Osteocyte (in vitro differentiated cells): Measurements from ENCODE around the gene PPP2R2B. TPM values are rescaled to one million over a fixed set of nuclear protein-coding genes. Genes with fewer than 3 reads are reported as not detected.
"Not testable (repeated sequence)": the region's sequence is repeated elsewhere in the genome, so short reads cannot be mapped to it uniquely, and the experiment has no call there.

Experiments used
- DNase-seq: peaks from one replicate; pipeline ENCODE4 v3.0.0; 2021; ENCODE audit warnings: mixed read lengths; ENCODE audit not compliant: unreplicated experiment; ENCODE audit errors: extremely low spot score
- H3K27ac Mint-ChIP-seq: one replicate; pipeline ENCODE4 v1.8.0; 2021; ENCODE audit warnings: mild to moderate bottlenecking, mixed read lengths; ENCODE audit not compliant: unreplicated experiment
- H3K27me3 Mint-ChIP-seq: one replicate; pipeline ENCODE4 v1.8.0; 2021; ENCODE audit warnings: mixed read lengths; ENCODE audit not compliant: unreplicated experiment
- H3K36me3 Mint-ChIP-seq: one replicate; pipeline ENCODE4 v1.8.0; 2021; ENCODE audit warnings: mixed read lengths; ENCODE audit not compliant: unreplicated experiment
- H3K4me1 Mint-ChIP-seq: one replicate; pipeline ENCODE4 v1.8.0; 2021; ENCODE audit warnings: mixed read lengths; ENCODE audit not compliant: unreplicated experiment
- H3K4me3 Mint-ChIP-seq: one replicate; pipeline ENCODE4 v1.8.0; 2021; ENCODE audit warnings: mild to moderate bottlenecking, moderate library complexity, mixed read lengths; ENCODE audit not compliant: unreplicated experiment
- H3K9me3 Mint-ChIP-seq: one replicate; pipeline ENCODE4 v1.8.0; 2021; ENCODE audit warnings: mixed read lengths; ENCODE audit not compliant: unreplicated experiment
- CTCF ChIP-seq: fragments of 200-600 bp; sonication (generic); IDR thresholded peaks from 2 replicates; pipeline ENCODE4 v1.5.0; 2021; ENCODE audit warnings: antibody characterized with exemption, mild to moderate bottlenecking, moderate library complexity
- total RNA-seq: library from RNA; stranded (reverse); gene quantifications from 2 replicates; pipeline ENCODE4 v1.2.1, GENCODE V29; 2021

PPP2R2B gene
- total RNA-seq, 1 donor from 2014 or later, result not detected

- no peaks in the 10 kb centered on the region for H3K36me3 Mint-ChIP-seq
- DNase-seq, result no peak
- H3K27ac Mint-ChIP-seq, result no peak overlapping the region
- no peaks in the 10 kb centered on the region for H3K27me3 Mint-ChIP-seq
- TF ChIP-seq CTCF, result no peak
- H3K4me3 Mint-ChIP-seq, result no peak overlapping the region
- no peaks in the 10 kb centered on the region for H3K9me3 Mint-ChIP-seq
- peaks cover 12% of the 10 kb centered on the region for H3K4me1 Mint-ChIP-seq
Measured at GRCh38 chr5:146564007-146564762, 314.4 kb downstream of the PPP2R2B start.

GRCh38 chr5:146562461-146562860 is 316.1 kb downstream of the PPP2R2B start:
- H3K36me3 Mint-ChIP-seq, result no peaks in the 10 kb centered on the region
- no peak for TF ChIP-seq CTCF
- H3K9me3 Mint-ChIP-seq, result no peaks in the 10 kb centered on the region
- H3K4me1 Mint-ChIP-seq, result peaks cover 12% of the 10 kb centered on the region
- H3K4me3 Mint-ChIP-seq, result no peak overlapping the region
- H3K27ac Mint-ChIP-seq, result no peak overlapping the region
- no peak for DNase-seq
- H3K27me3 Mint-ChIP-seq, result no peaks in the 10 kb centered on the region

- H3K27me3 Mint-ChIP-seq, result no peaks in the 10 kb centered on the region
- DNase-seq, result no peak
- peaks cover 12% of the 10 kb centered on the region for H3K4me1 Mint-ChIP-seq
- H3K4me3 Mint-ChIP-seq, result no peak overlapping the region
- no peak for TF ChIP-seq CTCF
- no peaks in the 10 kb centered on the region for H3K9me3 Mint-ChIP-seq
- no peak overlapping the region for H3K27ac Mint-ChIP-seq
- H3K36me3 Mint-ChIP-seq, result no peaks in the 10 kb centered on the region
Measured at GRCh38 chr5:146561711-146562110, 316.8 kb downstream of the PPP2R2B start.

GRCh38 chr5:146560205-146560812 is 318.2 kb downstream of the PPP2R2B start:
- H3K36me3 Mint-ChIP-seq, result no peaks in the 10 kb centered on the region
- no peak overlapping the region for H3K27ac Mint-ChIP-seq
- H3K9me3 Mint-ChIP-seq, result no peaks in the 10 kb centered on the region
- no peaks in the 10 kb centered on the region for H3K27me3 Mint-ChIP-seq
- DNase-seq, result no peak
- TF ChIP-seq CTCF, result no peak
- H3K4me3 Mint-ChIP-seq, result no peak overlapping the region
- H3K4me1 Mint-ChIP-seq, result peaks cover 12% of the 10 kb centered on the region

DNA sequence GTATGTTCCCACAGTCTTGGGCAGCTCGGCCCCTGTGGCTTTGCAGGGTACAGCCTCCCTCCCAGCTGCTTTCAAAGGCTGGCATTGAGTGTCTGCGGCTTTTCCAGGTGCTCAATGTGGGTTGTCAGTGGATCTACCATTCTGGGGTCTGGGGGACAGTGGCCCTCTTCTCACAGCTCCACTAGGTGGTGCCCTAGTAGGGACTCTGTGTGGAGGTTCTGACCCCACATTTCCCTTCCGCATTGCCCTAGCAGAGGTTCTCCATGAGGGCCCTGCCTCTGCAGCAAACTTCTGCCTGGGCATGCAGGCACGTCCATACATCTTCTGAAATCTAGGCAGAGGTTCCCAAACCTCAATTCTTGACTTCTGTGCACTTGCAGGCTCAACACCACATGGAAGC is 321.7 kb downstream of the PPP2R2B start:
- not testable (repeated sequence) for H3K9me3 Mint-ChIP-seq, H3K36me3 Mint-ChIP-seq, DNase-seq, H3K27ac Mint-ChIP-seq, H3K4me3 Mint-ChIP-seq
- Mint-ChIP-seq H3K27me3 (peaks cover 21% of the 10 kb centered on the region), H3K4me1 (peaks cover 12% of the 10 kb centered on the region)
